K562 (cell line): ENCODE data around the gene RPL18A. TPM values are rescaled to one million over a fixed set of nuclear protein-coding genes. Genes with fewer than 3 reads are reported as not detected.
A peak's percentile ranks its signal among the peaks of the same experiment; 100 is the strongest.

Experiments
- CBX1 ChIP-seq: sonication (generic); IDR thresholded peaks from 2 replicates; pipeline ENCODE4 v1.6.1; 2016; ENCODE audit warnings: antibody characterized with exemption, low read depth, mild to moderate bottlenecking
- CBX2 ChIP-seq: fragments of 200-600 bp; sonication (generic); IDR thresholded peaks from one replicate; pipeline ENCODE4 v1.6.1; 2012; ENCODE audit warnings: mild to moderate bottlenecking, low read length, inconsistent platforms; ENCODE audit not compliant: insufficient read depth, poor library complexity, severe bottlenecking
- E2F3 ChIP-seq: fragments of 250-450 bp; sonication (Bioruptor Pico); IDR thresholded peaks from 2 replicates; pipeline ENCODE4 v1.4.0; 2020; ENCODE audit warnings: mild to moderate bottlenecking
- EGR1 ChIP-seq: fragments of 450-650 bp; conservative IDR thresholded peaks from 2 replicates; pipeline ENCODE4 v1.6.1; 2017; ENCODE audit warnings: mild to moderate bottlenecking
- FOXA1 ChIP-seq: fragments of 450-650 bp; IDR thresholded peaks from 2 replicates; pipeline ENCODE4 v1.6.1; 2016; ENCODE audit warnings: mild to moderate bottlenecking, borderline replicate concordance
- HDAC8 ChIP-seq: fragments of 450-650 bp; IDR thresholded peaks from 2 replicates; pipeline ENCODE4 v1.6.1; 2016; ENCODE audit warnings: mild to moderate bottlenecking, missing genetic modification characterization, moderate library complexity, missing compliant biosample characterization
- HNRNPL ChIP-seq: fragments of 200-400 bp; formaldehyde crosslinking; IDR thresholded peaks from 2 replicates; pipeline ENCODE4 v1.6.1; 2017; ENCODE audit warnings: low read depth, mild to moderate bottlenecking, low read length
- KLF6 ChIP-seq: fragments of 250-450 bp; sonication (Bioruptor Pico); IDR thresholded peaks from 2 replicates; pipeline ENCODE4 v1.4.0; 2020; ENCODE audit warnings: mild to moderate bottlenecking, moderate library complexity, borderline replicate concordance
- MAX ChIP-seq: sonication (generic); formaldehyde crosslinking; IDR thresholded peaks from 2 replicates; pipeline ENCODE4 v1.9.0; 2022; ENCODE audit warnings: mild to moderate bottlenecking, missing genetic modification reagents
- NFE2L1 ChIP-seq: fragments of 450-650 bp; IDR thresholded peaks from 2 replicates; pipeline ENCODE4 v1.6.1; 2016; ENCODE audit warnings: missing genetic modification characterization, low read depth, mild to moderate bottlenecking, missing compliant biosample characterization, moderate library complexity, borderline replicate concordance
- POLR2H ChIP-seq: IDR thresholded peaks from 2 replicates; pipeline ENCODE4 v1.6.1; 2016; ENCODE audit warnings: missing genetic modification characterization, low read depth, mild to moderate bottlenecking, control low read depth, missing compliant biosample characterization, moderate library complexity
- POU5F1 ChIP-seq: fragments of 150-350 bp; IDR thresholded peaks from 2 replicates; pipeline ENCODE4 v1.6.1; 2014; ENCODE audit warnings: borderline replicate concordance, low read length, low read depth, mild to moderate bottlenecking; ENCODE audit not compliant: partially characterized antibody
- SMAD1 ChIP-seq: fragments of 150-350 bp; IDR thresholded peaks from 2 replicates; pipeline ENCODE4 v1.6.1; 2014; ENCODE audit warnings: low read length, low read depth; ENCODE audit not compliant: partially characterized antibody
- SMAD2 ChIP-seq: fragments of 150-350 bp; IDR thresholded peaks from 2 replicates; pipeline ENCODE4 v1.6.1; 2014; ENCODE audit warnings: low read depth, mild to moderate bottlenecking, low read length
- TCF7 ChIP-seq: sonication (generic); IDR thresholded peaks from 2 replicates; pipeline ENCODE4 v1.6.1; 2016; ENCODE audit warnings: antibody characterized with exemption, borderline replicate concordance
- ZNF780A ChIP-seq: fragments of 250-450 bp; sonication (Bioruptor Pico); IDR thresholded peaks from 2 replicates; pipeline ENCODE4 v1.5.0; 2021; ENCODE audit warnings: mild to moderate bottlenecking
- ZSCAN29 ChIP-seq: fragments of 450-650 bp; IDR thresholded peaks from 2 replicates; pipeline ENCODE4 v1.6.1; 2017
- polyA plus RNA-seq, 8 experiments: library from polyadenylated mRNA; depleted of rRNA in 4 of 8; stranded (reverse) in 5 of 8; unstranded in 3 of 8; fragments of >200 nt; fragmentation: Nextera tagmentation in 2 of 8; fragmentation: Illumina TruSeq in 1 of 8; extraction: Ambion mirVana in 2 of 8; extraction: Trizol in 1 of 8; gene quantifications; 2 replicates each; pipeline versions ENCODE4 v1.2.1 to v1.2.3, GENCODE V29; 2011 to 2014; ENCODE audit warnings: inconsistent platforms in 1 of 8, missing spikeins in 1 of 8
- total RNA-seq, 7 experiments: library from RNA; depleted of rRNA in 6 of 7; stranded (reverse); fragments of >200 nt in 6 of 7; fragmentation: Illumina TruSeq in 2 of 7; extraction: Trizol in 2 of 7; gene quantifications; 2 replicates each; pipeline versions ENCODE4 v1.2.1 to v1.2.3, GENCODE V29; 2011 to 2021; ENCODE audit warnings: low replicate concordance in 1 of 7
- TF ChIP-seq, protein P1 (sequence below): fragments of 450-650 bp; IDR thresholded peaks from 2 replicates; pipeline ENCODE4 v1.6.1; 2016; ENCODE audit warnings: mild to moderate bottlenecking
- TF ChIP-seq, protein P2 (sequence below): fragments of 150-350 bp; IDR thresholded peaks from 2 replicates; pipeline ENCODE4 v1.6.1; 2014; ENCODE audit warnings: low read depth, mild to moderate bottlenecking, low read length, borderline replicate concordance
- TF ChIP-seq, protein P3 (sequence below): fragments of 450-650 bp; formaldehyde crosslinking; conservative IDR thresholded peaks from 2 replicates; pipeline ENCODE4 v1.4.0; 2022; ENCODE audit warnings: mild to moderate bottlenecking, missing genetic modification characterization

RPL18A gene
- total and polyA plus RNA-seq, 9 of the 15 experiments (the other 6 are each of a cell fraction or from before 2014, with no cell fraction given): 626 to 2,882 (median 1,895) TPM

- TF ChIP-seq, protein P1, sequence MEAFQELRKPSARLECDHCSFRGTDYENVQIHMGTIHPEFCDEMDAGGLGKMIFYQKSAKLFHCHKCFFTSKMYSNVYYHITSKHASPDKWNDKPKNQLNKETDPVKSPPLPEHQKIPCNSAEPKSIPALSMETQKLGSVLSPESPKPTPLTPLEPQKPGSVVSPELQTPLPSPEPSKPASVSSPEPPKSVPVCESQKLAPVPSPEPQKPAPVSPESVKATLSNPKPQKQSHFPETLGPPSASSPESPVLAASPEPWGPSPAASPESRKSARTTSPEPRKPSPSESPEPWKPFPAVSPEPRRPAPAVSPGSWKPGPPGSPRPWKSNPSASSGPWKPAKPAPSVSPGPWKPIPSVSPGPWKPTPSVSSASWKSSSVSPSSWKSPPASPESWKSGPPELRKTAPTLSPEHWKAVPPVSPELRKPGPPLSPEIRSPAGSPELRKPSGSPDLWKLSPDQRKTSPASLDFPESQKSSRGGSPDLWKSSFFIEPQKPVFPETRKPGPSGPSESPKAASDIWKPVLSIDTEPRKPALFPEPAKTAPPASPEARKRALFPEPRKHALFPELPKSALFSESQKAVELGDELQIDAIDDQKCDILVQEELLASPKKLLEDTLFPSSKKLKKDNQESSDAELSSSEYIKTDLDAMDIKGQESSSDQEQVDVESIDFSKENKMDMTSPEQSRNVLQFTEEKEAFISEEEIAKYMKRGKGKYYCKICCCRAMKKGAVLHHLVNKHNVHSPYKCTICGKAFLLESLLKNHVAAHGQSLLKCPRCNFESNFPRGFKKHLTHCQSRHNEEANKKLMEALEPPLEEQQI: no peak
- TF ChIP-seq SMAD1 (no peak), FOXA1 (no peak), HNRNPL (no peak), NFE2L1 (tag) (no peak), ZNF780A (CRISPR knock-in tag) (no peak), E2F3 (CRISPR knock-in tag) (no peak), CBX2 (no peak), POLR2H (no peak), ZSCAN29 (no peak), SMAD2 (no peak), HDAC8 (no peak), TCF7 (no peak), EGR1 (0 out of 2 replicates have a peak, but pooled peaks have one; percentile 16), KLF6 (CRISPR knock-in tag) (no peak), MAX (CRISPR knock-in tag) (peak; percentile 85), POU5F1 (no peak), CBX1 (no peak)
- TF ChIP-seq, protein P2, sequence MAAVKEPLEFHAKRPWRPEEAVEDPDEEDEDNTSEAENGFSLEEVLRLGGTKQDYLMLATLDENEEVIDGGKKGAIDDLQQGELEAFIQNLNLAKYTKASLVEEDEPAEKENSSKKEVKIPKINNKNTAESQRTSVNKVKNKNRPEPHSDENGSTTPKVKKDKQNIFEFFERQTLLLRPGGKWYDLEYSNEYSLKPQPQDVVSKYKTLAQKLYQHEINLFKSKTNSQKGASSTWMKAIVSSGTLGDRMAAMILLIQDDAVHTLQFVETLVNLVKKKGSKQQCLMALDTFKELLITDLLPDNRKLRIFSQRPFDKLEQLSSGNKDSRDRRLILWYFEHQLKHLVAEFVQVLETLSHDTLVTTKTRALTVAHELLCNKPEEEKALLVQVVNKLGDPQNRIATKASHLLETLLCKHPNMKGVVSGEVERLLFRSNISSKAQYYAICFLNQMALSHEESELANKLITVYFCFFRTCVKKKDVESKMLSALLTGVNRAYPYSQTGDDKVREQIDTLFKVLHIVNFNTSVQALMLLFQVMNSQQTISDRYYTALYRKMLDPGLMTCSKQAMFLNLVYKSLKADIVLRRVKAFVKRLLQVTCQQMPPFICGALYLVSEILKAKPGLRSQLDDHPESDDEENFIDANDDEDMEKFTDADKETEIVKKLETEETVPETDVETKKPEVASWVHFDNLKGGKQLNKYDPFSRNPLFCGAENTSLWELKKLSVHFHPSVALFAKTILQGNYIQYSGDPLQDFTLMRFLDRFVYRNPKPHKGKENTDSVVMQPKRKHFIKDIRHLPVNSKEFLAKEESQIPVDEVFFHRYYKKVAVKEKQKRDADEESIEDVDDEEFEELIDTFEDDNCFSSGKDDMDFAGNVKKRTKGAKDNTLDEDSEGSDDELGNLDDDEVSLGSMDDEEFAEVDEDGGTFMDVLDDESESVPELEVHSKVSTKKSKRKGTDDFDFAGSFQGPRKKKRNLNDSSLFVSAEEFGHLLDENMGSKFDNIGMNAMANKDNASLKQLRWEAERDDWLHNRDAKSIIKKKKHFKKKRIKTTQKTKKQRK: no peak
- TF ChIP-seq, protein P3, sequence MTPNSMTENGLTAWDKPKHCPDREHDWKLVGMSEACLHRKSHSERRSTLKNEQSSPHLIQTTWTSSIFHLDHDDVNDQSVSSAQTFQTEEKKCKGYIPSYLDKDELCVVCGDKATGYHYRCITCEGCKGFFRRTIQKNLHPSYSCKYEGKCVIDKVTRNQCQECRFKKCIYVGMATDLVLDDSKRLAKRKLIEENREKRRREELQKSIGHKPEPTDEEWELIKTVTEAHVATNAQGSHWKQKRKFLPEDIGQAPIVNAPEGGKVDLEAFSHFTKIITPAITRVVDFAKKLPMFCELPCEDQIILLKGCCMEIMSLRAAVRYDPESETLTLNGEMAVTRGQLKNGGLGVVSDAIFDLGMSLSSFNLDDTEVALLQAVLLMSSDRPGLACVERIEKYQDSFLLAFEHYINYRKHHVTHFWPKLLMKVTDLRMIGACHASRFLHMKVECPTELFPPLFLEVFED (CRISPR knock-in tag): no peak
Measured at GRCh38 chr19:17829855-17830566, 29.7 kb upstream of the RPL18A start (continued).
